ENCODE data around the gene PDE4D.

- no peak for TF ChIP-seq CTCF (IDR thresholded peaks at IDR 0.05)
- TF ChIP-seq E2F5 (CRISPR knock-in tag; IDR thresholded peaks at IDR 0.05) = no peak
- no peak for TF ChIP-seq SMAD3 (CRISPR knock-in tag; IDR thresholded peaks at IDR 0.05; ENCODE audit: borderline replicate concordance)
- TF ChIP-seq CBFB (CRISPR knock-in tag; IDR thresholded peaks at IDR 0.05; ENCODE audit: low read depth) = no peak
- no peak for TF ChIP-seq ZNF396 (CRISPR knock-in tag; IDR thresholded peaks at IDR 0.05; ENCODE audit: borderline replicate concordance)
- TF ChIP-seq FOXP1 (CRISPR knock-in tag; IDR thresholded peaks at IDR 0.05; ENCODE audit: borderline replicate concordance) = no peak
- no peak for TF ChIP-seq IRF1 (CRISPR knock-in tag; IDR thresholded peaks at IDR 0.05)
- TF ChIP-seq CREB1 (CRISPR knock-in tag; IDR thresholded peaks at IDR 0.05) = no peak
- no peak for TF ChIP-seq TP53 (CRISPR knock-in tag; IDR thresholded peaks at IDR 0.05)
- no peak for TF ChIP-seq MAX (CRISPR knock-in tag; IDR thresholded peaks at IDR 0.05)
- TF ChIP-seq ZSCAN18 (CRISPR knock-in tag; IDR thresholded peaks at IDR 0.05) = no peak
Observed at GRCh38 chr5:59533730-59534108, 359.8 kb downstream of the PDE4D start.
